GM08714 (cell line): Measurements from ENCODE around the gene NOP53.
"Not testable (repeated sequence)": the region's sequence is repeated elsewhere in the genome, so short reads cannot be mapped to it uniquely, and the experiment has no call there.

ENCODE experiments used
- H3K4me3 ChIP-seq: fragments of 200-500 bp; sonication (Bioruptor generic); 2 replicates; pipeline ENCODE4 v1.5.1; 2014; ENCODE audit warnings: mild to moderate bottlenecking, low read length, inconsistent platforms
- ZNF274 ChIP-seq: IDR thresholded peaks from 2 replicates; pipeline ENCODE4 v1.6.1; 2012; ENCODE audit warnings: mild to moderate bottlenecking, low read depth, low read length

Gene NOP53

GRCh38 chr19:47755762-47756626, 10.6 kb downstream of the NOP53 start:
- TF ChIP-seq ZNF274, result no peak
- no peak overlapping the region for H3K4me3 ChIP-seq

- no peak overlapping the region for H3K4me3 ChIP-seq
- TF ChIP-seq ZNF274, result no peak
Observed at GRCh38 chr19:47756627-47756929, 11.2 kb downstream of the NOP53 start.

- no peak for TF ChIP-seq ZNF274
- H3K4me3 ChIP-seq, result no peak overlapping the region
Observed at GRCh38 chr19:47756953-47757608, 11.7 kb downstream of the NOP53 start.

- no peak overlapping the region for H3K4me3 ChIP-seq
- no peak for TF ChIP-seq ZNF274
Observed at GRCh38 chr19:47757617-47758442, 12.5 kb downstream of the NOP53 start.

- no peak for TF ChIP-seq ZNF274
- H3K4me3 ChIP-seq, result no peak overlapping the region
Observed at GRCh38 chr19:47758443-47758804, 13.1 kb downstream of the NOP53 start.

GRCh38 chr19:47760632-47760999, 15.3 kb downstream of the NOP53 start:
- no peak overlapping the region for H3K4me3 ChIP-seq
- TF ChIP-seq ZNF274, result no peak

- no peak for TF ChIP-seq ZNF274
Observed at GRCh38 chr19:47761566-47761965, 16.2 kb downstream of the NOP53 start.

GRCh38 chr19:47762151-47762550, 16.8 kb downstream of the NOP53 start:
- no peak overlapping the region for H3K4me3 ChIP-seq
- TF ChIP-seq ZNF274, result no peak

More at GRCh38 chr19:47761566-47761965, 16.2 kb downstream of the NOP53 start:
- no peak overlapping the region for H3K4me3 ChIP-seq

GRCh38 chr19:47762615-47763308, 17.4 kb downstream of the NOP53 start:
- no peak for TF ChIP-seq ZNF274
- H3K4me3 ChIP-seq, result no peak overlapping the region

GRCh38 chr19:47764705-47765104, 19.4 kb downstream of the NOP53 start:
- H3K4me3 ChIP-seq, result not testable (repeated sequence)

- no peak overlapping the region for H3K4me3 ChIP-seq
- no peak for TF ChIP-seq ZNF274
Observed at GRCh38 chr19:47765523-47766358, 20.4 kb downstream of the NOP53 start.

- H3K4me3 ChIP-seq, result no peak overlapping the region
- no peak for TF ChIP-seq ZNF274
Observed at GRCh38 chr19:47766359-47766620, 20.9 kb downstream of the NOP53 start.

GRCh38 chr19:47766670-47767069, 21.3 kb downstream of the NOP53 start:
- no peak overlapping the region for H3K4me3 ChIP-seq
- no peak for TF ChIP-seq ZNF274

GRCh38 chr19:47767349-47767748, 22.0 kb downstream of the NOP53 start:
- no peak overlapping the region for H3K4me3 ChIP-seq
- no peak for TF ChIP-seq ZNF274
